Astrocyte (in vitro differentiated cells and primary cell): ENCODE measurements around the gene SGIP1. TPM values are rescaled to one million over a fixed set of nuclear protein-coding genes. Genes with fewer than 3 reads are reported as not detected.
A peak's percentile ranks its signal among the peaks of the same experiment; 100 is the strongest.

Experiments
- DNase-seq: peaks from one replicate; pipeline ENCODE4 v3.0.0-alpha.2; 2010; ENCODE audit warnings: low read depth
- FAIRE-seq: peaks from 2 replicates; lab custom pipeline; 2011; peaks lifted over from hg19 to GRCh38; lab: Jason Lieb, UNC
- H2AFZ ChIP-seq: 2 replicates; pipeline ENCODE4 v1.6.0; 2012; ENCODE audit warnings: low read depth, low read length, inconsistent platforms
- H3K27ac ChIP-seq: 2 replicates; pipeline ENCODE4 v1.5.1; 2011; ENCODE audit warnings: low read depth, low read length, inconsistent platforms
- H3K27me3 ChIP-seq: 2 replicates; pipeline ENCODE4 v1.6.0; 2011; ENCODE audit warnings: low read length, inconsistent platforms; ENCODE audit not compliant: insufficient read depth
- H3K36me3 ChIP-seq: 2 replicates; pipeline ENCODE4 v1.5.1; 2011; ENCODE audit warnings: low read length, inconsistent platforms; ENCODE audit not compliant: insufficient read depth
- H3K4me1 ChIP-seq: 2 replicates; pipeline ENCODE4 v1.5.1; 2011; ENCODE audit warnings: low read length, inconsistent platforms; ENCODE audit not compliant: insufficient read depth
- H3K4me2 ChIP-seq: 2 replicates; pipeline ENCODE4 v1.6.0; 2012; ENCODE audit warnings: low read length, inconsistent platforms
- H3K4me3 ChIP-seq: 2 replicates; pipeline ENCODE4 v1.5.1; 2011; ENCODE audit warnings: low read depth, mild to moderate bottlenecking, low read length, inconsistent platforms; ENCODE audit not compliant: insufficient read depth
- H3K79me2 ChIP-seq: 2 replicates; pipeline ENCODE4 v1.6.0; 2012; ENCODE audit warnings: mild to moderate bottlenecking, low read length, inconsistent platforms; ENCODE audit not compliant: insufficient read depth
- H3K9ac ChIP-seq: 2 replicates; pipeline ENCODE4 v1.6.0; 2012; ENCODE audit warnings: mild to moderate bottlenecking, low read length, inconsistent platforms
- H3K9me3 ChIP-seq: 2 replicates; pipeline ENCODE4 v1.5.1; 2012; ENCODE audit warnings: low read depth, mild to moderate bottlenecking, low read length, inconsistent platforms; ENCODE audit not compliant: insufficient read depth
- H4K20me1 ChIP-seq: 2 replicates; pipeline ENCODE4 v1.6.0; 2012; ENCODE audit warnings: low read length, inconsistent platforms; ENCODE audit not compliant: insufficient read depth
- H3K27ac Mint-ChIP-seq: one replicate; pipeline ENCODE4 v1.8.0; 2021; ENCODE audit warnings: mild to moderate bottlenecking, mixed read lengths; ENCODE audit not compliant: unreplicated experiment
- H3K27me3 Mint-ChIP-seq: one replicate; pipeline ENCODE4 v1.8.0; 2021; ENCODE audit warnings: low read depth, mixed read lengths; ENCODE audit not compliant: unreplicated experiment
- H3K36me3 Mint-ChIP-seq: one replicate; pipeline ENCODE4 v1.8.0; 2021; ENCODE audit warnings: low read depth, mixed read lengths; ENCODE audit not compliant: unreplicated experiment
- H3K4me1 Mint-ChIP-seq: one replicate; pipeline ENCODE4 v1.8.0; 2021; ENCODE audit warnings: low read depth, mixed read lengths; ENCODE audit not compliant: unreplicated experiment
- H3K4me3 Mint-ChIP-seq: one replicate; pipeline ENCODE4 v1.8.0; 2021; ENCODE audit warnings: mild to moderate bottlenecking, moderate library complexity, mixed read lengths; ENCODE audit not compliant: unreplicated experiment
- H3K9me3 Mint-ChIP-seq: one replicate; pipeline ENCODE4 v1.8.0; 2021; ENCODE audit warnings: mild to moderate bottlenecking, mixed read lengths; ENCODE audit not compliant: unreplicated experiment
- CTCF ChIP-seq: IDR thresholded peaks from 2 replicates; pipeline ENCODE4 v1.5.1; 2011; ENCODE audit warnings: low read depth, mild to moderate bottlenecking, inconsistent platforms, low read length, moderate library complexity; ENCODE audit not compliant: insufficient read depth
- EZH2 ChIP-seq: IDR thresholded peaks from 2 replicates; pipeline ENCODE4 v1.6.1; 2012; ENCODE audit warnings: mild to moderate bottlenecking, low read length, inconsistent platforms; ENCODE audit not compliant: insufficient read depth
- total RNA-seq: library from RNA; stranded (reverse); gene quantifications from 2 replicates; pipeline ENCODE4 v1.2.1, GENCODE V29; 2021

SGIP1 gene
- total RNA-seq, 1 donor from 2014 or later, result 8.8 TPM

GRCh38 chr1:66624412-66625060 lies 90.6 kb downstream of the SGIP1 start:
- FAIRE-seq (peak; percentile 88), DNase-seq (peak; percentile 77)
- Histone ChIP-seq H3K4me1 (peaks cover 20% of the 10 kb centered on the region), H2AFZ (no peak overlapping the region), H3K4me3 (no peak overlapping the region), H3K9me3 (no peaks in the 10 kb centered on the region), H3K27ac (peak overlapping the region; percentile 77), H3K4me2 (peak overlapping the region; percentile 59), H4K20me1 (no peaks in the 10 kb centered on the region), H3K9ac (peak overlapping the region; percentile 37), H3K79me2 (no peaks in the 10 kb centered on the region), H3K36me3 (no peaks in the 10 kb centered on the region), H3K27me3 (no peaks in the 10 kb centered on the region)
- Mint-ChIP-seq H3K36me3 (no peaks in the 10 kb centered on the region), H3K9me3 (no peaks in the 10 kb centered on the region), H3K4me1 (peaks cover 21% of the 10 kb centered on the region), H3K27me3 (no peaks in the 10 kb centered on the region), H3K4me3 (no peak overlapping the region), H3K27ac (peak overlapping the region; percentile 34)
- no peak for TF ChIP-seq EZH2
- TF ChIP-seq CTCF, result no peak

- Mint-ChIP-seq H3K4me1 (peaks cover 21% of the 10 kb centered on the region), H3K27me3 (no peaks in the 10 kb centered on the region), H3K36me3 (no peaks in the 10 kb centered on the region), H3K27ac (no peak overlapping the region), H3K9me3 (no peaks in the 10 kb centered on the region), H3K4me3 (no peak overlapping the region)
- FAIRE-seq (peak; percentile 9), DNase-seq (peak; percentile 61)
- Histone ChIP-seq H3K27me3 (no peaks in the 10 kb centered on the region), H3K4me2 (no peak overlapping the region), H2AFZ (no peak overlapping the region), H3K9ac (no peak overlapping the region), H3K27ac (no peak overlapping the region), H3K9me3 (no peaks in the 10 kb centered on the region), H3K4me3 (no peak overlapping the region), H3K4me1 (peaks cover 20% of the 10 kb centered on the region), H3K36me3 (no peaks in the 10 kb centered on the region), H4K20me1 (no peaks in the 10 kb centered on the region), H3K79me2 (no peaks in the 10 kb centered on the region)
- TF ChIP-seq CTCF, result no peak
- no peak for TF ChIP-seq EZH2
Observed at GRCh38 chr1:66626261-66626660, 92.3 kb downstream of the SGIP1 start.

- Mint-ChIP-seq H3K4me1 (peaks cover 16% of the 10 kb centered on the region), H3K4me3 (no peak overlapping the region), H3K27me3 (peaks cover under 1% of the 10 kb centered on the region), H3K9me3 (no peaks in the 10 kb centered on the region), H3K27ac (no peak overlapping the region), H3K36me3 (no peaks in the 10 kb centered on the region)
- Histone ChIP-seq H3K36me3 (no peaks in the 10 kb centered on the region), H2AFZ (no peak overlapping the region), H3K79me2 (no peaks in the 10 kb centered on the region), H3K9me3 (no peaks in the 10 kb centered on the region), H4K20me1 (no peaks in the 10 kb centered on the region), H3K27me3 (no peaks in the 10 kb centered on the region), H3K9ac (no peak overlapping the region), H3K4me3 (no peak overlapping the region), H3K27ac (no peak overlapping the region), H3K4me2 (no peak overlapping the region), H3K4me1 (peaks cover 15% of the 10 kb centered on the region)
- DNase-seq (no peak), FAIRE-seq (no peak)
- TF ChIP-seq EZH2 (no peak), CTCF (no peak)
Observed at GRCh38 chr1:66628926-66629325, 95.0 kb downstream of the SGIP1 start.
